DOHH2 (cell line): Measurements from ENCODE around the gene RAB43.

ENCODE experiments used
- EZH2phosphoT487 ChIP-seq: fragments of 200-600 bp; sonication (generic); IDR thresholded peaks from 2 replicates; pipeline ENCODE4 v1.6.1; 2017; ENCODE audit warnings: borderline replicate concordance, mild to moderate bottlenecking, antibody characterized with exemption, low read length, moderate library complexity, mixed read lengths
- TF ChIP-seq, protein P1 (sequence below): fragments of 200-600 bp; sonication (generic); IDR thresholded peaks from one replicate; pipeline ENCODE4 v1.5.1; 2014; ENCODE audit warnings: antibody characterized with exemption, mild to moderate bottlenecking, low read depth, low read length; ENCODE audit not compliant: poor library complexity, severe bottlenecking

DNA sequence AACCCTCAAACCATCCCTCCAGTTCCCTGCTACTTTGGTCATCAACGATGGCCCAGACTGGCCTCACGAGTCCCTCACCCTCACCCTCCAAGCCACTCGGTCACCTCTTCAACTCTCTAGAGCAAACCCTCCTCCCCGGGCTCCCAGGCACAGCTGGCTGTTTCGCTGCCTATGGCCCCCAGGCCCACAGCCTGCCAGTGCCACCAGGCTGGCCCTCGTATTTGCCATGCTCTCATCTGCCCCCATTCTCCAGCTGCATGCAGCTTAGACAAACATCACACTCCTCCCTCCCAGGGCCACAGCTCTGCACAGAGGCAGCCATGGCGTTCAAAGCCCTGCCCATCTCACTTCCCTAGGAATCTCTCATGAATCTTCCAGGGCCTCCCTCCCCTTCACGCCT lies 13.8 kb downstream of the RAB43 start:
- TF ChIP-seq, protein P1, sequence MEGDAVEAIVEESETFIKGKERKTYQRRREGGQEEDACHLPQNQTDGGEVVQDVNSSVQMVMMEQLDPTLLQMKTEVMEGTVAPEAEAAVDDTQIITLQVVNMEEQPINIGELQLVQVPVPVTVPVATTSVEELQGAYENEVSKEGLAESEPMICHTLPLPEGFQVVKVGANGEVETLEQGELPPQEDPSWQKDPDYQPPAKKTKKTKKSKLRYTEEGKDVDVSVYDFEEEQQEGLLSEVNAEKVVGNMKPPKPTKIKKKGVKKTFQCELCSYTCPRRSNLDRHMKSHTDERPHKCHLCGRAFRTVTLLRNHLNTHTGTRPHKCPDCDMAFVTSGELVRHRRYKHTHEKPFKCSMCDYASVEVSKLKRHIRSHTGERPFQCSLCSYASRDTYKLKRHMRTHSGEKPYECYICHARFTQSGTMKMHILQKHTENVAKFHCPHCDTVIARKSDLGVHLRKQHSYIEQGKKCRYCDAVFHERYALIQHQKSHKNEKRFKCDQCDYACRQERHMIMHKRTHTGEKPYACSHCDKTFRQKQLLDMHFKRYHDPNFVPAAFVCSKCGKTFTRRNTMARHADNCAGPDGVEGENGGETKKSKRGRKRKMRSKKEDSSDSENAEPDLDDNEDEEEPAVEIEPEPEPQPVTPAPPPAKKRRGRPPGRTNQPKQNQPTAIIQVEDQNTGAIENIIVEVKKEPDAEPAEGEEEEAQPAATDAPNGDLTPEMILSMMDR = no peak
- TF ChIP-seq EZH2phosphoT487 = no peak
